Gastroesophageal sphincter (tissue), 4 donors: ENCODE measurements around the gene OR2H1. TPM values are rescaled to one million over a fixed set of nuclear protein-coding genes. Genes with fewer than 3 reads are reported as not detected.

Experiments used
- ATAC-seq: fragments of 150-250 bp; one replicate; pipeline ENCODE4 v1.9.1; 2016; ENCODE audit warnings: mild to moderate bottlenecking, moderate library complexity
- H3K27ac ChIP-seq, 4 donors: fragments of 200-600 bp; sonication (generic) in 3 of 4; 1 replicate in 3 of 4; 2 replicates in 1 of 4; pipeline ENCODE4 v1.5.1; 2016 to 2019
- H3K27me3 ChIP-seq: fragments of 200-600 bp; sonication (generic); one replicate; pipeline ENCODE4 v1.5.1; 2019
- H3K36me3 ChIP-seq, 2 donors: fragments of 200-600 bp; sonication (generic); one replicate each; pipeline ENCODE4 v1.5.1; 2019; ENCODE audit warnings: control low read depth in 1 of 2
- H3K4me1 ChIP-seq, 3 donors: fragments of 200-600 bp; sonication (generic); 1 replicate in 2 of 3; 2 replicates in 1 of 3; pipeline ENCODE4 v1.5.1; 2016 to 2019; ENCODE audit warnings: control low read depth in 2 of 3
- H3K4me3 ChIP-seq, 2 donors: fragments of 200-600 bp; sonication (generic); one replicate each; pipeline ENCODE4 v1.5.1; 2019; ENCODE audit warnings: mild to moderate bottlenecking in 1 of 2, moderate library complexity in 1 of 2
- H3K9me3 ChIP-seq, 3 donors: fragments of 200-600 bp; sonication (generic); one replicate each; pipeline ENCODE4 v1.5.1; 2017 to 2019; ENCODE audit warnings: control low read depth in 2 of 3
- CTCF ChIP-seq, 4 experiments: fragments of 200-600 bp in 2 of 4; fragments of 450-650 bp in 2 of 4; sonication (generic) in 1 of 4; IDR thresholded peaks; one replicate each; pipeline ENCODE4 v1.5.1; 2017 to 2019; ENCODE audit warnings: antibody characterized with exemption in 4 of 4, mild to moderate bottlenecking in 2 of 4, moderate library complexity in 2 of 4
- EP300 ChIP-seq: sonication (generic); formaldehyde crosslinking; IDR thresholded peaks from one replicate; pipeline ENCODE4 v1.6.1; 2017; ENCODE audit warnings: antibody characterized with exemption, mild to moderate bottlenecking
- POLR2A ChIP-seq, 2 donors: fragments of 450-650 bp; IDR thresholded peaks; one replicate each; pipeline ENCODE4 v1.6.1; 2017; ENCODE audit warnings: antibody characterized with exemption in 2 of 2, mild to moderate bottlenecking in 2 of 2, moderate library complexity in 1 of 2
- POLR2AphosphoS5 ChIP-seq: sonication (generic); formaldehyde crosslinking; IDR thresholded peaks from one replicate; pipeline ENCODE4 v1.6.1; 2017; ENCODE audit warnings: antibody characterized with exemption
- WGBS, 2 donors: methylation state at CpG; one replicate each; pipeline ENCODE4 v1.1.5; 2018; ENCODE audit warnings: low coverage in 1 of 2; 5-methylcytosine and 5-hydroxymethylcytosine counted together
- total RNA-seq, 4 donors: library from RNA; depleted of rRNA; stranded (reverse); fragments of >200 nt; gene quantifications; one replicate each; pipeline ENCODE4 v1.1.0, GENCODE V29; 2016

OR2H1 gene
- total RNA-seq, 4 donors from 2014 or later = not detected

- no peak for TF ChIP-seq CTCF (IDR thresholded peaks at IDR 0.05)
- no peak for TF ChIP-seq POLR2AphosphoS5
- no peak for TF ChIP-seq POLR2A (IDR thresholded peaks at IDR 0.05)
- TF ChIP-seq EP300 = no peak
- no peaks in the 10 kb centered on the region for H3K27me3 ChIP-seq
- no peak for ATAC-seq
- H3K9me3 ChIP-seq = no peaks in the 10 kb centered on the region
- 61 to 77% methylated on average over 3 of the region's 3 CpGs for WGBS, 2 donors
- no peak overlapping the region for H3K27ac ChIP-seq
- no peaks in the 10 kb centered on the region for H3K4me1 ChIP-seq
- H3K4me3 ChIP-seq = no peak overlapping the region
- no peaks in the 10 kb centered on the region for H3K36me3 ChIP-seq
Observed at GRCh38 chr6:29451471-29452193, 5.3 kb upstream of the OR2H1 start.

GRCh38 chr6:29461021-29461814, 4.3 kb downstream of the OR2H1 start:
- Histone ChIP-seq H3K4me3 (no peak overlapping the region), H3K36me3 (no peaks in the 10 kb centered on the region), H3K9me3 (no peaks in the 10 kb centered on the region), H3K27me3 (no peaks in the 10 kb centered on the region), H3K27ac (no peak overlapping the region), H3K4me1 (no peaks in the 10 kb centered on the region)
- TF ChIP-seq POLR2AphosphoS5 (no peak), POLR2A (IDR thresholded peaks at IDR 0.05) (no peak), CTCF (IDR thresholded peaks at IDR 0.05) (no peak), EP300 (no peak)
- no peak for ATAC-seq
- WGBS, 2 donors = 77 to 84% methylated on average over 4 to 5 of the region's 5 CpGs

DNA sequence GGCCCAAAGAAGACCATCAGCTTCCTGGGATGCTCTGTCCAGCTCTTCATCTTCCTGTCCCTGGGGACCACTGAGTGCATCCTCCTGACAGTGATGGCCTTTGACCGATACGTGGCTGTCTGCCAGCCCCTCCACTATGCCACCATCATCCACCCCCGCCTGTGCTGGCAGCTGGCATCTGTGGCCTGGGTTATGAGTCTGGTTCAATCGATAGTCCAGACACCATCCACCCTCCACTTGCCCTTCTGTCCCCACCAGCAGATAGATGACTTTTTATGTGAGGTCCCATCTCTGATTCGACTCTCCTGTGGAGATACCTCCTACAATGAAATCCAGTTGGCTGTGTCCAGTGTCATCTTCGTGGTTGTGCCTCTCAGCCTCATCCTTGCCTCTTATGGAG, 5.1 kb downstream of the OR2H1 start:
- no peaks in the 10 kb centered on the region for H3K36me3 ChIP-seq
- WGBS, 2 donors = 83 to 93% methylated on average over 5 to 6 of the region's 6 CpGs

GRCh38 chr6:29465279-29465678, 8.3 kb downstream of the OR2H1 start:
- Histone ChIP-seq H3K4me1 (no peaks in the 10 kb centered on the region), H3K9me3 (no peaks in the 10 kb centered on the region), H3K27ac (no peak overlapping the region), H3K27me3 (peaks cover 3% of the 10 kb centered on the region), H3K4me3 (no peak overlapping the region), H3K36me3 (no peaks in the 10 kb centered on the region)
- 52 to 70% methylated on average over 2 of the region's 2 CpGs for WGBS, 2 donors
- TF ChIP-seq CTCF (IDR thresholded peaks at IDR 0.05) = no peak
- no peak for TF ChIP-seq POLR2AphosphoS5
- no peak for TF ChIP-seq POLR2A (IDR thresholded peaks at IDR 0.05)
- no peak for TF ChIP-seq EP300
- no peak for ATAC-seq

More for the DNA sequence above, 5.1 kb downstream of the OR2H1 start:
- no peak for ATAC-seq
- H3K9me3 ChIP-seq = no peaks in the 10 kb centered on the region
- no peak overlapping the region for H3K27ac ChIP-seq
- no peaks in the 10 kb centered on the region for H3K4me1 ChIP-seq
- no peaks in the 10 kb centered on the region for H3K27me3 ChIP-seq
- no peak for TF ChIP-seq POLR2AphosphoS5
- TF ChIP-seq CTCF (IDR thresholded peaks at IDR 0.05) = no peak
- no peak for TF ChIP-seq POLR2A (IDR thresholded peaks at IDR 0.05)
- TF ChIP-seq EP300 = no peak
- H3K4me3 ChIP-seq = no peak overlapping the region
